Endothelial cell of umbilical vein (primary cell): ENCODE results near the gene CCDC180. TPM values are rescaled to one million over a fixed set of nuclear protein-coding genes. Genes with fewer than 3 reads are reported as not detected.

Source experiments
- BruUV-seq: library from RNA; stranded (reverse); fragments of 400-500 nt; replicated peaks from 2 replicates; lab custom pipeline; 2021; lab: Mats Ljungman, UMichigan
- CTCF ChIA-PET: fragments of 300-600, 350-600 bp; sonication (Branson Sonifier 250); formaldehyde crosslinking; loops from one replicate; lab custom pipeline; 2021; ENCODE audit warnings: antibody characterized with exemption, inconsistent platforms; lab: Charles Lee
- POLR2A ChIA-PET: fragments of 300-600, 350-600 bp; sonication (Branson Sonifier 250); formaldehyde crosslinking; loops from one replicate; lab custom pipeline; 2021; ENCODE audit warnings: antibody characterized with exemption, inconsistent platforms; lab: Charles Lee
- DNase-seq: peaks from one replicate; pipeline ENCODE4 v3.0.0-alpha.2; 2011; ENCODE audit warnings: low read depth, low spot score
- FAIRE-seq: peaks from 2 replicates; lab custom pipeline; 2011; peaks lifted over from hg19 to GRCh38; lab: Jason Lieb, UNC
- H2AFZ ChIP-seq: 2 replicates; pipeline ENCODE4 v1.6.0; 2012; ENCODE audit warnings: low read depth, low read length, control low read depth, inconsistent platforms
- H3K27ac ChIP-seq: 2 replicates; pipeline ENCODE4 v1.5.1; 2011; ENCODE audit warnings: low read depth, mild to moderate bottlenecking, control low read depth, low read length, moderate library complexity; ENCODE audit not compliant: insufficient read depth
- H3K27me3 ChIP-seq, 2 experiments: 2 replicates each; pipeline versions ENCODE4 v1.6.0 to v1.6.1; 2011; ENCODE audit warnings: low read length in 2 of 2, mixed read lengths in 1 of 2; ENCODE audit not compliant: control insufficient read depth in 2 of 2, insufficient read depth in 2 of 2
- H3K36me3 ChIP-seq, 2 experiments: 2 replicates in 1 of 2; 3 replicates in 1 of 2; pipeline ENCODE4 v1.5.1; 2011; ENCODE audit warnings: low read length in 2 of 2, mild to moderate bottlenecking in 1 of 2, moderate library complexity in 1 of 2; ENCODE audit not compliant: control insufficient read depth in 2 of 2, insufficient read depth in 2 of 2; ENCODE audit errors: extremely low read depth in 1 of 2
- H3K4me1 ChIP-seq: 3 replicates; pipeline ENCODE4 v1.5.1; 2011; ENCODE audit warnings: mild to moderate bottlenecking, low read length; ENCODE audit not compliant: control insufficient read depth, insufficient read depth; ENCODE audit errors: extremely low read depth
- H3K4me2 ChIP-seq: 2 replicates; pipeline ENCODE4 v1.6.1; 2011; ENCODE audit warnings: low read length, control low read depth, mixed read lengths; ENCODE audit not compliant: insufficient read depth
- H3K4me3 ChIP-seq, 3 experiments: fragments of 200-600 bp in 1 of 3; sonication (generic), shearing (Covaris generic) in 1 of 3; replicated peaks in 1 of 3; 2 replicates each; pipeline ENCODE4 v1.5.1; 2011 to 2016; ENCODE audit warnings: control low read depth in 3 of 3, low read length in 3 of 3, mild to moderate bottlenecking in 2 of 3, inconsistent platforms in 1 of 3, low read depth in 1 of 3, moderate library complexity in 1 of 3; ENCODE audit not compliant: insufficient read depth in 1 of 3
- H3K79me2 ChIP-seq: 2 replicates; pipeline ENCODE4 v1.6.0; 2012; ENCODE audit warnings: low read length, inconsistent platforms; ENCODE audit not compliant: control insufficient read depth, insufficient read depth
- H3K9ac ChIP-seq: replicated peaks from 2 replicates; pipeline ENCODE3; 2011; ENCODE audit warnings: low read length, control low read depth; ENCODE audit not compliant: insufficient read depth; ENCODE audit errors: extremely low read depth
- H3K9me1 ChIP-seq: replicated peaks from 3 replicates; pipeline ENCODE4 v1.6.0; 2011; ENCODE audit warnings: mild to moderate bottlenecking, low read length; ENCODE audit not compliant: control insufficient read depth, insufficient read depth; ENCODE audit errors: extremely low read depth
- H3K9me3 ChIP-seq: replicated peaks from 2 replicates; pipeline ENCODE4 v1.5.1; 2012; ENCODE audit warnings: low read length, inconsistent platforms; ENCODE audit not compliant: control insufficient read depth, insufficient read depth
- H4K20me1 ChIP-seq: replicated peaks from 2 replicates; pipeline ENCODE3; 2011; ENCODE audit warnings: mild to moderate bottlenecking, low read length; ENCODE audit not compliant: control insufficient read depth, insufficient read depth; ENCODE audit errors: extremely low read depth
- MYC ChIP-seq: IDR thresholded peaks from one replicate; pipeline ENCODE4 v1.6.1; 2011; ENCODE audit warnings: mild to moderate bottlenecking, low read depth, low read length
- POLR2AphosphoS5 ChIP-seq: IDR thresholded peaks from 2 replicates; pipeline ENCODE4 v1.6.1; 2012; ENCODE audit warnings: low read depth, mild to moderate bottlenecking, control low read depth, low read length, moderate library complexity; ENCODE audit not compliant: insufficient read depth
- dilution Hi-C: fragments of 300-500 bp; cut with MboI; formaldehyde crosslinking; loops from one replicate; pipeline ENCODE4 v1.15.0; 2019; ENCODE audit warnings: low sequenced_read_pairs; ENCODE audit not compliant: extremely low pct_ligation_motif_present
- intact Hi-C: fragments of 100-400 bp; cut with micrococcal nuclease; formaldehyde crosslinking; loops from one replicate; pipeline ENCODE4 v1.10.0; 2022
- polyA plus RNA-seq, 4 experiments: library from polyadenylated mRNA; depleted of rRNA in 3 of 4; stranded (reverse) in 3 of 4; unstranded in 1 of 4; fragments of >200 nt; gene quantifications; 2 replicates each; pipeline versions ENCODE4 v1.2.1 to v1.2.3, GENCODE V29; 2011 to 2012; ENCODE audit warnings: missing spikeins in 1 of 4
- total RNA-seq: library from RNA; stranded (reverse); gene quantifications from 2 replicates; pipeline ENCODE4 v1.2.3, GENCODE V29; 2021
- TF ChIP-seq, protein P1 (sequence below): IDR thresholded peaks from 2 replicates; pipeline ENCODE4 v1.6.1; 2011; ENCODE audit not compliant: insufficient read depth, insufficient read length
- TF ChIP-seq, protein P2 (sequence below), 2 donors: IDR thresholded peaks; 1 replicate in 1 of 2; 2 replicates in 1 of 2; pipeline ENCODE4 v1.5.1; 2011; ENCODE audit warnings: low read length in 2 of 2, mild to moderate bottlenecking in 2 of 2, moderate library complexity in 2 of 2, control low read depth in 1 of 2, inconsistent platforms in 1 of 2, low read depth in 1 of 2; ENCODE audit not compliant: insufficient read depth in 1 of 2; ENCODE audit errors: extremely low read depth in 1 of 2

The CCDC180 gene
- total and polyA plus RNA-seq, 2 donors (not counting 3 experiments of a cell fraction or from before 2014, with no cell fraction given): 0.30 to 2.5 TPM

DNA sequence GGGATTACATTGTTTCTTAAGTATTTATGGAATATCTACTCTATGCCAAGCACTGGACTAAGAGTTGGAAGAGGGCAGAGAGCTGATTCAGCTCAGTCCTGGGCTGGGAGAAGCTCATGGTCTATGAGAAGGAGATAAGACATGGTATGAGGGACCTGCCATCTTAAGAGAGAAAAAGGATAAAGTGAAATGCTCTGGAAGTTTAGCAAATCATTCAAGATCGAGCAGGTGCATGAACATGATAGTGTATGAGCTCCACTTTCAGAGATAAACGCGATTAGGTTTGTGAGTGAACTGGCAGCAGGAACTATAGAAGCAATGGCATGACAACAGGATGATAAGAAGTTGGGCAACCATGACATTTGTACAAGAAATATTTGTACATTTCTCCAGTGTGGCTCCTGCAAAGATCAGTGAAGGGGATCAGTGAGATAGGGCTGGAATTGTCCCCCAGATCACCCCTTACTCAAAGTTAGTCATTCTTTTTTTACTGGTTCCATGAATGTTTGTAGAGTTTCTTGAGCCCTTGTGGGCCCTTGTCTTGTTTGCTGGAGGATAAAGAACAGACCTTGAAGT is 26.6 kb upstream of the CCDC180 start:
- Histone ChIP-seq H3K9ac (no peak overlapping the region), H4K20me1 (no peaks in the 10 kb centered on the region), H3K79me2 (no peaks in the 10 kb centered on the region), H3K9me1 (no peaks in the 10 kb centered on the region), H3K4me3 (no peak overlapping the region), H3K36me3 (peaks cover 0 to 5% of the 10 kb centered on the region in 2 experiments), H3K4me1 (no peaks in the 10 kb centered on the region), H3K27me3 (no peaks in the 10 kb centered on the region), H3K27ac (no peak overlapping the region), H3K9me3 (no peaks in the 10 kb centered on the region), H3K4me2 (no peak overlapping the region), H2AFZ (no peak overlapping the region)
- ChIA-PET CTCF (no interaction called here), POLR2A (no interaction called here)
- FAIRE-seq: no peak
- dilution Hi-C loops: no loop called here
- intact Hi-C loops: no loop called here
- no TSS peak for BruUV-seq
- TF ChIP-seq, protein P1, sequence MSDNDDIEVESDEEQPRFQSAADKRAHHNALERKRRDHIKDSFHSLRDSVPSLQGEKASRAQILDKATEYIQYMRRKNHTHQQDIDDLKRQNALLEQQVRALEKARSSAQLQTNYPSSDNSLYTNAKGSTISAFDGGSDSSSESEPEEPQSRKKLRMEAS: no peak
- TF ChIP-seq MYC (no peak), POLR2AphosphoS5 (no peak)
- TF ChIP-seq, protein P2, sequence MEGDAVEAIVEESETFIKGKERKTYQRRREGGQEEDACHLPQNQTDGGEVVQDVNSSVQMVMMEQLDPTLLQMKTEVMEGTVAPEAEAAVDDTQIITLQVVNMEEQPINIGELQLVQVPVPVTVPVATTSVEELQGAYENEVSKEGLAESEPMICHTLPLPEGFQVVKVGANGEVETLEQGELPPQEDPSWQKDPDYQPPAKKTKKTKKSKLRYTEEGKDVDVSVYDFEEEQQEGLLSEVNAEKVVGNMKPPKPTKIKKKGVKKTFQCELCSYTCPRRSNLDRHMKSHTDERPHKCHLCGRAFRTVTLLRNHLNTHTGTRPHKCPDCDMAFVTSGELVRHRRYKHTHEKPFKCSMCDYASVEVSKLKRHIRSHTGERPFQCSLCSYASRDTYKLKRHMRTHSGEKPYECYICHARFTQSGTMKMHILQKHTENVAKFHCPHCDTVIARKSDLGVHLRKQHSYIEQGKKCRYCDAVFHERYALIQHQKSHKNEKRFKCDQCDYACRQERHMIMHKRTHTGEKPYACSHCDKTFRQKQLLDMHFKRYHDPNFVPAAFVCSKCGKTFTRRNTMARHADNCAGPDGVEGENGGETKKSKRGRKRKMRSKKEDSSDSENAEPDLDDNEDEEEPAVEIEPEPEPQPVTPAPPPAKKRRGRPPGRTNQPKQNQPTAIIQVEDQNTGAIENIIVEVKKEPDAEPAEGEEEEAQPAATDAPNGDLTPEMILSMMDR (IDR thresholded peaks at IDR 0.05; ENCODE audit: extremely low read depth in 1 of 2, insufficient read depth in 1 of 2, low read depth in 1 of 2, low read length in 2 of 2): no peak
- DNase-seq: no peak

DNA sequence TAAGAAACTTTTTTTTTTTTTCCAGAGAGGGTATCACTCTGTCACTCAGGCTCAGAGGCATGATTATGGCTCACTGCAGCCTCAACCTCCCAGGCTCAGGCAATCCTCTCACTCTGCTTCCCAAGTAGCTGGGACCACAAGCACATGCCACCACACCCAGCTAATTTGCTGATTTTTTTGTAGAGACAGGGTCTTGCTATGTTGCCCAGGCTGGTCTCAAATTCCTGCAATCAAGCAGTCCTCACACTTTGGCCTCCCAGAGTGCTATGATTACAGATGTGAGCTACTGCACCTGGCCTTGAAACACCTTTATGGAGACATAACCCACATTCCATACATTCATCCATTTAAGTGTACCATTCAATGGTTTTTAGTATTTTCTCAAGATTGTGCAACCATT is 23.7 kb upstream of the CCDC180 start:
- no TSS peak for BruUV-seq
- dilution Hi-C loops: no loop called here
- H3K36me3 ChIP-seq: peaks cover 0 to 10% of the 10 kb centered on the region in 2 experiments

More for the DNA sequence above, 23.7 kb upstream of the CCDC180 start:
- POLR2A ChIA-PET: no interaction called here
- DNase-seq (no peak), FAIRE-seq (no peak)
- Histone ChIP-seq H3K9ac (no peak overlapping the region), H3K4me1 (no peaks in the 10 kb centered on the region), H3K27me3 (no peaks in the 10 kb centered on the region), H3K4me2 (no peak overlapping the region), H3K9me1 (no peaks in the 10 kb centered on the region), H3K27ac (no peak overlapping the region), H3K4me3 (no peak overlapping the region), H4K20me1 (no peaks in the 10 kb centered on the region), H3K9me3 (no peaks in the 10 kb centered on the region), H2AFZ (no peak overlapping the region), H3K79me2 (no peaks in the 10 kb centered on the region)
- CTCF ChIA-PET: no interaction called here
- TF ChIP-seq, protein P1: no peak
- intact Hi-C loops: no loop called here
